H1 (cell line): ENCODE measurements around the gene CIT. TPM values are rescaled to one million over a fixed set of nuclear protein-coding genes. Genes with fewer than 3 reads are reported as not detected.
A peak's percentile ranks its signal among the peaks of the same experiment; 100 is the strongest.

ENCODE experiments used
- ASH2L ChIP-seq: fragments of 200-600, 300-600 bp; sonication (generic); IDR thresholded peaks from one replicate; pipeline ENCODE4 v1.7.1; 2017; ENCODE audit warnings: low read length
- BRCA1 ChIP-seq: IDR thresholded peaks from 2 replicates; pipeline ENCODE4 v1.6.1; 2012; ENCODE audit warnings: low read depth, low read length, improper control_type of control experiment
- CHD2 ChIP-seq: IDR thresholded peaks from 2 replicates; pipeline ENCODE4 v1.6.1; 2012; ENCODE audit warnings: low read length, improper control_type of control experiment
- CREB1 ChIP-seq: IDR thresholded peaks from 2 replicates; pipeline ENCODE4 v1.6.1; 2012; ENCODE audit warnings: inconsistent platforms
- EP300 ChIP-seq, 2 experiments: IDR thresholded peaks; 1 replicate in 1 of 2; 2 replicates in 1 of 2; pipeline ENCODE4 v1.6.1; 2011 to 2012; ENCODE audit warnings: low read depth in 2 of 2, low read length in 2 of 2, mild to moderate bottlenecking in 2 of 2, borderline replicate concordance in 1 of 2, inconsistent platforms in 1 of 2, moderate library complexity in 1 of 2
- EZH2 ChIP-seq: fragments of 200-600 bp; sonication (generic); IDR thresholded peaks from 2 replicates; pipeline ENCODE4 v1.7.1; 2012; ENCODE audit warnings: low read depth, mild to moderate bottlenecking, moderate library complexity, low read length, inconsistent platforms; ENCODE audit not compliant: severe bottlenecking
- FOSL1 ChIP-seq: IDR thresholded peaks from 2 replicates; pipeline ENCODE4 v1.6.1; 2011; ENCODE audit warnings: mild to moderate bottlenecking, low read depth, low read length, moderate library complexity; ENCODE audit not compliant: insufficient read depth
- GTF2F1 ChIP-seq: IDR thresholded peaks from 2 replicates; pipeline ENCODE4 v1.6.1; 2012; ENCODE audit warnings: low read depth, low read length, improper control_type of control experiment, borderline replicate concordance
- HDAC6 ChIP-seq: IDR thresholded peaks from one replicate; pipeline ENCODE4 v1.7.1; 2012; ENCODE audit warnings: low read depth, mild to moderate bottlenecking, inconsistent platforms, low read length, moderate library complexity
- JUND ChIP-seq: IDR thresholded peaks from 2 replicates; pipeline ENCODE4 v1.6.1; 2011; ENCODE audit warnings: mild to moderate bottlenecking, improper control_type of control experiment, low read length
- KDM4A ChIP-seq: IDR thresholded peaks from one replicate; pipeline ENCODE4 v1.7.1; 2012; ENCODE audit warnings: low read depth, mild to moderate bottlenecking, moderate library complexity, low read length, inconsistent platforms; ENCODE audit not compliant: severe bottlenecking
- MAFK ChIP-seq: IDR thresholded peaks from 2 replicates; pipeline ENCODE4 v1.6.1; 2012; ENCODE audit warnings: low read depth, mild to moderate bottlenecking, improper control_type of control experiment, low read length
- NANOG ChIP-seq: IDR thresholded peaks from 2 replicates; pipeline ENCODE4 v1.6.1; 2011; ENCODE audit warnings: low read length, low read depth, mild to moderate bottlenecking, inconsistent platforms; ENCODE audit not compliant: insufficient read depth, poor library complexity, severe bottlenecking
- PHF8 ChIP-seq: fragments of 200-600 bp; sonication (generic); conservative IDR thresholded peaks from 2 replicates; pipeline ENCODE4 v1.7.1; 2012; ENCODE audit warnings: low read depth, mild to moderate bottlenecking, inconsistent platforms, low read length, moderate library complexity
- POLR2A ChIP-seq, 2 experiments: IDR thresholded peaks; 1 replicate in 1 of 2; 2 replicates in 1 of 2; pipeline ENCODE4 v1.6.1; 2011; ENCODE audit warnings: low read depth in 2 of 2, low read length in 2 of 2, mild to moderate bottlenecking in 2 of 2; ENCODE audit errors: control extremely low read depth in 1 of 2
- RBBP5 ChIP-seq: IDR thresholded peaks from 2 replicates; pipeline ENCODE4 v1.7.1; 2012; ENCODE audit warnings: low read depth, mild to moderate bottlenecking, inconsistent platforms, low read length, moderate library complexity, borderline replicate concordance
- RFX5 ChIP-seq: IDR thresholded peaks from 2 replicates; pipeline ENCODE4 v1.6.1; 2011; ENCODE audit warnings: low read depth, low read length, improper control_type of control experiment, borderline replicate concordance
- RNF2 ChIP-seq: fragments of 200-900, 300-1000 bp; sonication (generic); IDR thresholded peaks from 2 replicates; pipeline ENCODE4 v1.7.1; 2016; ENCODE audit warnings: borderline replicate concordance, low read depth, mild to moderate bottlenecking, antibody characterized with exemption, low read length; ENCODE audit not compliant: poor library complexity, severe bottlenecking; ENCODE audit errors: missing control alignments
- SP1 ChIP-seq: IDR thresholded peaks from 2 replicates; pipeline ENCODE4 v1.6.1; 2011; ENCODE audit warnings: low read depth, low read length
- SRF ChIP-seq: IDR thresholded peaks from 2 replicates; pipeline ENCODE4 v1.6.1; 2011; ENCODE audit warnings: mild to moderate bottlenecking, low read depth, low read length, moderate library complexity
- TAF7 ChIP-seq: optimal IDR thresholded peaks from 2 replicates; pipeline ENCODE3; 2011; ENCODE audit warnings: low read depth, mild to moderate bottlenecking, inconsistent platforms, low read length, moderate library complexity, borderline replicate concordance
- TBP ChIP-seq: IDR thresholded peaks from 2 replicates; pipeline ENCODE4 v1.6.1; 2011; ENCODE audit warnings: low read depth, low read length, improper control_type of control experiment
- TEAD4 ChIP-seq: IDR thresholded peaks from 2 replicates; pipeline ENCODE4 v1.6.1; 2012; ENCODE audit warnings: low read depth, low read length, inconsistent platforms, mixed read lengths
- YY1 ChIP-seq: IDR thresholded peaks from 2 replicates; pipeline ENCODE4 v1.6.1; 2011; ENCODE audit warnings: low read depth, mild to moderate bottlenecking, low read length
- ZNF274 ChIP-seq: IDR thresholded peaks from 2 replicates; pipeline ENCODE4 v1.7.0; 2012; ENCODE audit warnings: low read length, borderline replicate concordance; ENCODE audit errors: extremely low read depth
- polyA plus RNA-seq, 7 experiments: library from polyadenylated mRNA; depleted of rRNA in 3 of 7; stranded (reverse) in 5 of 7; unstranded in 2 of 7; fragments of >200 nt in 5 of 7; fragments of 200-250 nt in 2 of 7; gene quantifications; 1 replicate in 5 of 7; 2 replicates in 1 of 7; 4 replicates in 1 of 7; pipeline versions ENCODE4 v1.2.1 to v1.2.3, GENCODE V29; 2011 to 2013; ENCODE audit warnings: missing spikeins in 2 of 7, mixed read lengths in 2 of 7
- total RNA-seq: library from RNA; stranded (reverse); fragmentation: NEBNext Ultra II Directional; extraction: Animal tissue kit (Norgen Biotek cat#: 25700); gene quantifications from 2 replicates; pipeline ENCODE4 v1.2.1, GENCODE V29; 2021

CIT gene
- total and polyA plus RNA-seq, 2 of the 8 experiments (the other 6 are each of a cell fraction or from before 2014, with no cell fraction given): 17.1 to 60.9 TPM

DNA sequence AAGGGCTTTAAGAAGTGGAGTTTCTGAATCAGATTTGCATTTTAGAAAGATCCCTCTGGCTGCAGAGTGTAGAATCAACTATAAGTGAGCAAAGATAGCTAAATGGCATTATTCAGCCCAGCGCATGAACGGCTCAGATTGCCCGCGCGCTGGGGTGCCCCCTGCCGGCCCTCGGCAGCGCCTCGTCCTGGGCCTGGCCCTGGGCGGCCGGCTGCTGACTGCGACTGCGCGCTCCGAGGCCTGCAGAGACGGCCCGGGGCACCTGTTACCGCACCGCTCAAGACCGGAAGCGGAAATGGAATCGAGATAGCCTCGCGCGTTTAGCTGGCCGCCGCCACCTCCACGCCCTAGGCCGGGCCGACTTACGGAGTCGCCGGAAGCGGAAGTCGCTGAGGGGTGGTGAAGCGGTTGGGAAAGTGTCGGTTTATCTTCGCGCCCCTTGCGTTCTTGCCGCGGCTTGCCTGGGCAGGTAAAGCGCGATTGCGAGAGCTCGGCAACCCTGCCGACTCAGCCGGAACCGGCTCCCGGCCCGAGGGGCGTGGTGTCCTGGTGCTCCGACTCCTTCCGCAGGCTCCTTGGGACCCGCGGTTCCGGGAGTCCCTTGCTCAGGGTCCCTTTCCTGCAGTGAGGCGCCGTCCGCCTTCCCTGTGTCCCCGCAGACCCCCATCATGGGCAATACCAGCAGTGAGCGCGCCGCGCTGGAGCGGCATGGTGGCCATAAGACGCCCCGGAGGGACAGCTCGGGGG lies 209.4 kb downstream of the CIT start, which contains the start of gene PRKAB1 (continued):
- TF ChIP-seq KDM4A: peak; percentile 53
- TF ChIP-seq RNF2: no peak
- TF ChIP-seq EP300 (IDR thresholded peaks at IDR 0.05; ENCODE audit: borderline replicate concordance in 1 of 2, low read depth in 2 of 2, low read length in 2 of 2): no peak
- TF ChIP-seq EZH2: no peak
- peak in 1 of 2 experiments; percentile 92; a peak in 2 of 3 replicates for TF ChIP-seq POLR2A (IDR thresholded peaks at IDR 0.05; ENCODE audit: control extremely low read depth in 1 of 2, low read depth in 2 of 2, low read length in 2 of 2)
- no peak for TF ChIP-seq SP1
- no peak for TF ChIP-seq MAFK
- TF ChIP-seq SRF: 0 out of 2 replicates have a peak, but pooled peaks have one; percentile 20
- no peak for TF ChIP-seq YY1
- TF ChIP-seq ASH2L: peak; percentile 89
- TF ChIP-seq ZNF274: no peak
- TF ChIP-seq BRCA1: no peak; the same call in 1 of the 2 replicates
- no peak for TF ChIP-seq CHD2
- peak; percentile 75; the same call in 1 of the 2 replicates for TF ChIP-seq RBBP5
- no peak for TF ChIP-seq JUND
- TF ChIP-seq TBP: peak; percentile 68; the same call in 1 of the 2 replicates
- no peak for TF ChIP-seq FOSL1
- TF ChIP-seq PHF8: peak; percentile 81
- TF ChIP-seq TAF7: no peak
- TF ChIP-seq RFX5: no peak
- no peak for TF ChIP-seq HDAC6
- no peak for TF ChIP-seq GTF2F1
- no peak for TF ChIP-seq TEAD4
- TF ChIP-seq NANOG: no peak
- peak; percentile 60; the same call in 1 of the 2 replicates for TF ChIP-seq CREB1
